Left lung (tissue), 10 donors: ENCODE data around the gene ARHGDIA. TPM values are rescaled to one million over a fixed set of nuclear protein-coding genes. Genes with fewer than 3 reads are reported as not detected.
A peak's percentile ranks its signal among the peaks of the same experiment; 100 is the strongest.

Source experiments
- ATAC-seq: fragments of 200-7000 bp; cut with Tn5 transposase; one replicate; pipeline ENCODE4 v1.9.1; 2020; ENCODE audit warnings: moderate library complexity
- DNase-seq, 4 donors: peaks; one replicate each; pipeline ENCODE4 v3.0.0-alpha.2; 2013 to 2020
- H3K27ac ChIP-seq, 2 donors: fragments of 200-600 bp; sonication (generic) in 1 of 2; one replicate each; pipeline versions ENCODE4 v1.5.0 to v1.8.0; 2020 to 2021
- H3K27me3 ChIP-seq, 2 donors: fragments of 200-600 bp; sonication (generic) in 1 of 2; one replicate each; pipeline versions ENCODE4 v1.5.0 to v1.8.0; 2020 to 2021
- H3K36me3 ChIP-seq, 2 donors: fragments of 200-600 bp; sonication (generic) in 1 of 2; one replicate each; pipeline versions ENCODE4 v1.5.0 to v1.8.0; 2020 to 2021
- H3K4me1 ChIP-seq, 2 donors: fragments of 200-600 bp; one replicate each; pipeline ENCODE4 v1.8.0; 2021
- H3K4me3 ChIP-seq, 2 donors: fragments of 200-600 bp; sonication (generic) in 1 of 2; one replicate each; pipeline versions ENCODE4 v1.5.0 to v1.8.0; 2020 to 2021; ENCODE audit warnings: mild to moderate bottlenecking in 1 of 2
- H3K9me3 ChIP-seq, 2 donors: fragments of 200-600 bp; sonication (generic) in 1 of 2; one replicate each; pipeline versions ENCODE4 v1.5.0 to v1.8.0; 2020 to 2021
- intact Hi-C, 2 donors: fragments of 100-400 bp; cut with DNase I; formaldehyde crosslinking; loops; one replicate each; pipeline versions ENCODE4 v1.11.2 to v1.14.2; 2022
- polyA plus RNA-seq, 6 donors: library from polyadenylated mRNA; unstranded; fragments of 120-200 nt; gene quantifications; one replicate each; pipeline ENCODE4 v1.2.1, GENCODE V29; 2013; ENCODE audit not compliant: insufficient read length in 6 of 6
- total RNA-seq, 2 donors: library from RNA; stranded (reverse); fragmentation: NEBNext Ultra II Directional; extraction: Animal tissue kit (Norgen Biotek cat#: 25700); gene quantifications; one replicate each; pipeline ENCODE4 v1.2.1, GENCODE V29; 2021
- TF ChIP-seq, protein P1 (sequence below), 2 donors: fragments of 200-600 bp; sonication (generic) in 1 of 2; IDR thresholded peaks; one replicate each; pipeline versions ENCODE4 v1.5.0 to v1.8.0; 2021; ENCODE audit warnings: antibody characterized with exemption in 2 of 2
- donor health status: DM: no; HTN: yes; CAD: no.
- donor health status: DM: no; HTN: no; CAD: no.

ARHGDIA gene
- total and polyA plus RNA-seq, 8 donors = 139 to 481 (median 194) TPM

DNA sequence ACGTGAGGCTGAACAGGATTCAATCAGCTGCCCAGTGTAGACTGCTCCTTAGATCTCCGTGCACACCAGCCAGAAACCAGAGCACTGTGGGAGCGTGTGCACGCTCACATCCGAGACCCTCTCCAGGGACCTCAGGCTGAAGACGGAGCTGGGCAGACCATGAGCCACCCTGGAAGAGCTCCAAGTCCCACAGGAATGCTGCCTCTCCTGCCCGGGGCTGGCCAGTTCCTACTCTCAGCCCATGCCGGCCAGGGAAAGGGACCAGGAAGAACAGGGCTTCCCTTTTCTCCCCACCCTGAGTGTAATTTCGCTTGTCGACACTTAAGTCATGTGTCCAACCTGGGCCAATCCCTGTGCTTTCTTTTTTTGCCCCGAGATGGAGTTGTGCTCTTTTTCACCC is 13.4 kb upstream of the ARHGDIA start:
- ATAC-seq (no peak), DNase-seq (no peak)
- Histone ChIP-seq H3K36me3 (peaks cover 0 to 93% of the 10 kb centered on the region in 2 donors), H3K4me1 (peaks cover 0 to 4% of the 10 kb centered on the region in 2 donors), H3K27me3 (no peaks in the 10 kb centered on the region), H3K27ac (no peak overlapping the region), H3K4me3 (no peak overlapping the region), H3K9me3 (no peaks in the 10 kb centered on the region)
- intact Hi-C loops = no loop called here
- TF ChIP-seq, protein P1, sequence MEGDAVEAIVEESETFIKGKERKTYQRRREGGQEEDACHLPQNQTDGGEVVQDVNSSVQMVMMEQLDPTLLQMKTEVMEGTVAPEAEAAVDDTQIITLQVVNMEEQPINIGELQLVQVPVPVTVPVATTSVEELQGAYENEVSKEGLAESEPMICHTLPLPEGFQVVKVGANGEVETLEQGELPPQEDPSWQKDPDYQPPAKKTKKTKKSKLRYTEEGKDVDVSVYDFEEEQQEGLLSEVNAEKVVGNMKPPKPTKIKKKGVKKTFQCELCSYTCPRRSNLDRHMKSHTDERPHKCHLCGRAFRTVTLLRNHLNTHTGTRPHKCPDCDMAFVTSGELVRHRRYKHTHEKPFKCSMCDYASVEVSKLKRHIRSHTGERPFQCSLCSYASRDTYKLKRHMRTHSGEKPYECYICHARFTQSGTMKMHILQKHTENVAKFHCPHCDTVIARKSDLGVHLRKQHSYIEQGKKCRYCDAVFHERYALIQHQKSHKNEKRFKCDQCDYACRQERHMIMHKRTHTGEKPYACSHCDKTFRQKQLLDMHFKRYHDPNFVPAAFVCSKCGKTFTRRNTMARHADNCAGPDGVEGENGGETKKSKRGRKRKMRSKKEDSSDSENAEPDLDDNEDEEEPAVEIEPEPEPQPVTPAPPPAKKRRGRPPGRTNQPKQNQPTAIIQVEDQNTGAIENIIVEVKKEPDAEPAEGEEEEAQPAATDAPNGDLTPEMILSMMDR (IDR thresholded peaks at IDR 0.05) = no peak

DNA sequence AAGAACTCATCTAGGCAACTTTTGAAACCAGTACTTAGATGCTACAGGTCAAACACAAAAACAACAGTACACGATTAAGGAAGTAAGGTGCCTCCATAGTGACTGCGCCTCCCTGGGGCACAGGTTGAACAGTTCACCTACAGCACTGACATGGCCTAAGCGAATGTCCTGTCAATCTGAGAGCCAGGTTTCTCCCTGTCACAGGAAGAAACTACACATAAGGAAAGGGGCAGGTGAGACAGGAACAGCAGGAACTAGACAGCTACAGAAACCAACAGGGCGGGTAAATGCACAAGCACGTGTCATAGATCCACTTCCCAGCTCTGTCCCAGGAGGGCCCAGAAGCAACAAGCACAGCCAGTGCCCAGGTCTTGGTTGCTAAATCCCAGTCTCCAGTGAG is 8.0 kb upstream of the ARHGDIA start:
- Histone ChIP-seq H3K27ac (no peak overlapping the region), H3K36me3 (peaks cover 0 to 59% of the 10 kb centered on the region in 2 donors), H3K4me3 (no peak overlapping the region), H3K9me3 (no peaks in the 10 kb centered on the region), H3K27me3 (no peaks in the 10 kb centered on the region), H3K4me1 (no peaks in the 10 kb centered on the region)
- TF ChIP-seq, protein P1 (IDR thresholded peaks at IDR 0.05) = no peak
- ATAC-seq (no peak), DNase-seq (no peak)
- intact Hi-C loops = no loop called here

DNA sequence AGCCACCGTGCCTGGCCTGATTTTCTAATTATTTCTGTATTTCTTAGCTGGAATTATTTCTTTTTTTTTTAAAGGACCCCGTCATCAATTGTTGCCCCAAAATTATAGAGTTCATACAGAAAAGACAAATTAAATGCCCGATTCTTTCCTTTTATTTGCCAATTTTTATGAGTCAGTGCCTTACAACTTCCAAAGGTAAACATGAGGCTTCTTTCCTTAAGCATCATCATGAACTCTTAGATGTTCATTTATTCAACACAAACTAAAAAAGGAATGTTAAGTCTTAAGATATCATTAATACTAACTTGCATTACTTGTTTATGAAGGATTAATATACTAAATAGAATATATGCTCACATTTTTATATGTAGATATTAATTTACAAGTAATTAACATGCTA is 7.2 kb upstream of the ARHGDIA start:
- no peaks in the 10 kb centered on the region for H3K9me3 ChIP-seq
- intact Hi-C loops = no loop called here
- no peaks in the 10 kb centered on the region for H3K4me1 ChIP-seq
- H3K36me3 ChIP-seq = peaks cover 0 to 50% of the 10 kb centered on the region in 2 donors
- H3K27me3 ChIP-seq = no peaks in the 10 kb centered on the region
- no peak overlapping the region for H3K4me3 ChIP-seq
- DNase-seq (no peak), ATAC-seq (no peak)
- TF ChIP-seq, protein P1 (IDR thresholded peaks at IDR 0.05) = no peak
- no peak overlapping the region for H3K27ac ChIP-seq

DNA sequence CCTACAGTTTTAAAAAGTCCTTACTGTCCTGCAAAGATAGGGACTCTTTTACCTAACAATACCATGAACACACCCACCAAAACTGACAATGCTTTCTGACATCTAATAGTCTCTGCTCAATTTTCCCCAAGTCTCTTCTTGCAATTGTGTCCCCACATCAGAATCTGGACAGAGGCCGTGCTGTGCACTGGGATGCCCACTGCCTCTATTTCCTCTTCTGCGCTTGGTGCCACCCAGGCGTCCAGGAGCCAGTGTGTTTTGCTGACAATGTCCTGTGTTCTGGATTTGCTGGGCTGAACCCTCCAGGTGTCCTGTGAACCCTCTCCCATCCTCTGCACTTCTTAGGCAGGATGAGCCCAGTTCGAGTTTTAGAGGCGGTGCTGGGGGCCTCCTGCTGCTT is 6.4 kb upstream of the ARHGDIA start:
- DNase-seq = no peak
- peaks cover 0 to 4% of the 10 kb centered on the region in 2 donors for H3K4me1 ChIP-seq
- no peaks in the 10 kb centered on the region for H3K27me3 ChIP-seq
- H3K9me3 ChIP-seq = no peaks in the 10 kb centered on the region
- no peak for ATAC-seq
- peaks cover 0 to 43% of the 10 kb centered on the region in 2 donors for H3K36me3 ChIP-seq
- TF ChIP-seq, protein P1 (IDR thresholded peaks at IDR 0.05) = no peak
- intact Hi-C loops = no loop called here
- H3K4me3 ChIP-seq = no peak overlapping the region
- no peak overlapping the region for H3K27ac ChIP-seq

DNA sequence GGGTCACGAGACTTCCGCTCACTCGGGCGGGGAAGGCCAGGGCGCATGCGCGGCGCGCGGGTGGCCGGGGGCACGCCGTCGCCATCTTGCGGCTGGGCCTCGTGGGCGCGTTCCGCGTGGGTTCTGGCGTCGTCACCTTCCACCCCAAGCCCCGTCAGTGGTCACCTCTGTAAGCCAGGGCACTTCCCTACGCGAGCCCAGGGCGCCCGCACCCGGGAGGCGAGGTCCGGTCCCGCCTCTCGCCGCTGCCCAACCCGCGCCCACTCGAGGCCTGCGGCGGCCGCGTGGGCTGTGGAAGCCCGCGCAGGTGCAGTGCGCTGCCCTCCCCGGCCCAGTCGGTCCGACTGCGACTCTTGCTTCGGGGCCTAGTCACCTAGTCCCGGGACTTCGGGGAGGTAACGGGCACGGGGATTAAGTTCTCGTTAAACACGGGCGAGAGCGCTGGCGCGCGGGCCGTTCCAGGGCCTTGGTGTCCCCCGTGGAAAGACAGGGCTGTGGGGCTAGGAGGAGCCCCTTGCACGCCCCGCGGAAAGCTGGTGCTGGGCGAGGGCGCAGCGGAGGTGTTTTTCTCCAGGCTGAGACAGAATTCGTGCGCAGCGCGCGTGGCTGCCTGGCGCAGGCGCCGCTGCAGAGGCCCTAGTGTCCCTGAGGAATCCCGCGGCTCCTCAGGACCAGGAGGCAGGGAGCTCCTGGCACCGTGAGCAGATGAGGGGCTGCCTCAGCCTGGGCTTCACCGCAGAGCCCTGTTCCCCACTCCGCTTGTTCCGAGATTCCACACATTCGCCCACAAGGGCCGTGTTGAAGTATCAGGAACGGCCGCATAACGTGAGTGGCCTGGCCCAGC is 472 bp upstream of the ARHGDIA start:
- peak; percentile 67 for ATAC-seq
- DNase-seq = peak; percentile 86 to 98 (median 94)

More for the DNA sequence above, 472 bp upstream of the ARHGDIA start:
- Histone ChIP-seq H3K9me3 (no peaks in the 10 kb centered on the region), H3K27ac (peak overlapping the region; percentile 97 to 98), H3K4me1 (peaks cover 15 to 54% of the 10 kb centered on the region in 2 donors), H3K27me3 (no peaks in the 10 kb centered on the region), H3K36me3 (peaks cover 4 to 36% of the 10 kb centered on the region in 2 donors), H3K4me3 (peak overlapping the region; percentile 90 to 97)
- intact Hi-C loops = no loop called here
- TF ChIP-seq, protein P1 (IDR thresholded peaks at IDR 0.05) = no peak
